ENCODE measurements around the gene DENND2D.

Gene DENND2D

GRCh38 chr1:111222308-111223125 lies 22.1 kb upstream of the DENND2D start:
- in situ Hi-C loops (cut with HindIII; ENCODE audit: low sequenced_read_pairs) = loop anchor here (25.0 kb wide), 1 partner anchor 540 kb away; the partner anchor contains the start of gene DDX20
- no peak overlapping the region for H3K4me3 ChIP-seq (ENCODE audit: low read depth, low read length)
- peak; percentile 97 for TF ChIP-seq CTCF (IDR thresholded peaks at IDR 0.05; ENCODE audit: low read depth, low read length, missing control alignments)
- DNase-seq (ENCODE audit: low read depth) = peak; percentile 24

- no peak for DNase-seq (ENCODE audit: low read depth)
- no peak for TF ChIP-seq CTCF (IDR thresholded peaks at IDR 0.05; ENCODE audit: low read depth, low read length, missing control alignments)
- in situ Hi-C loops (cut with HindIII; ENCODE audit: low sequenced_read_pairs) = loop anchor here (25.0 kb wide), 1 partner anchor 541 kb away; the partner anchor contains the start of gene DDX20
- no peak overlapping the region for H3K4me3 ChIP-seq (ENCODE audit: low read depth, low read length)
Measured at GRCh38 chr1:111221633-111222291, 21.3 kb upstream of the DENND2D start.

- in situ Hi-C loops (cut with HindIII; ENCODE audit: low sequenced_read_pairs) = loop anchor here (25.0 kb wide), 1 partner anchor 541 kb away; the partner anchor contains the start of gene DDX20
- TF ChIP-seq CTCF (IDR thresholded peaks at IDR 0.05; ENCODE audit: low read depth, low read length, missing control alignments) = no peak
- DNase-seq (ENCODE audit: low read depth) = no peak
- H3K4me3 ChIP-seq (ENCODE audit: low read depth, low read length) = no peak overlapping the region
Measured at GRCh38 chr1:111221276-111221632, 20.8 kb upstream of the DENND2D start.

GRCh38 chr1:111220302-111220890 lies 19.9 kb upstream of the DENND2D start:
- no peak overlapping the region for H3K4me3 ChIP-seq (ENCODE audit: low read depth, low read length)

GRCh38 chr1:111219557-111220286 lies 19.3 kb upstream of the DENND2D start:
- TF ChIP-seq CTCF (IDR thresholded peaks at IDR 0.05; ENCODE audit: low read depth, low read length, missing control alignments) = no peak
- in situ Hi-C loops (cut with HindIII; ENCODE audit: low sequenced_read_pairs) = loop anchor here (25.0 kb wide), 1 partner anchor 543 kb away; the partner anchor contains the start of gene DDX20
- no peak for DNase-seq (ENCODE audit: low read depth)
- no peak overlapping the region for H3K4me3 ChIP-seq (ENCODE audit: low read depth, low read length)

More at GRCh38 chr1:111220302-111220890, 19.9 kb upstream of the DENND2D start:
- no peak for TF ChIP-seq CTCF (IDR thresholded peaks at IDR 0.05; ENCODE audit: low read depth, low read length, missing control alignments)
- in situ Hi-C loops (cut with HindIII; ENCODE audit: low sequenced_read_pairs) = loop anchor here (25.0 kb wide), 1 partner anchor 542 kb away; the partner anchor contains the start of gene DDX20
- no peak for DNase-seq (ENCODE audit: low read depth)
